Lung (tissue), 12 donors: ENCODE results near the gene SAMD8. TPM values are rescaled to one million over a fixed set of nuclear protein-coding genes. Genes with fewer than 3 reads are reported as not detected.
A peak's percentile ranks its signal among the peaks of the same experiment; 100 is the strongest.

Experiments
- ATAC-seq: fragments of 200-7000 bp; cut with Tn5 transposase; one replicate; pipeline ENCODE4 v1.9.1; 2020; ENCODE audit warnings: moderate number of reproducible peaks; ENCODE audit not compliant: insufficient read depth, low FRiP score
- DNase-seq, 3 donors: peaks; one replicate each; pipeline ENCODE4 v3.0.0-alpha.2; 2013 to 2017
- H3K27ac ChIP-seq, 2 donors: one replicate each; pipeline ENCODE4 v1.5.1; 2013; ENCODE audit warnings: mild to moderate bottlenecking in 2 of 2, moderate library complexity in 2 of 2, control low read depth in 1 of 2, inconsistent platforms in 1 of 2, low read depth in 1 of 2, low read length in 1 of 2
- H3K27me3 ChIP-seq, 3 donors: one replicate each; pipeline ENCODE4 v1.5.1; 2013; ENCODE audit warnings: low read length in 2 of 3; ENCODE audit not compliant: control insufficient read depth in 3 of 3, insufficient read depth in 3 of 3
- H3K36me3 ChIP-seq, 4 donors: one replicate each; pipeline ENCODE4 v1.5.1; 2013; ENCODE audit warnings: low read length in 4 of 4, mild to moderate bottlenecking in 1 of 4, moderate library complexity in 1 of 4; ENCODE audit not compliant: control insufficient read depth in 4 of 4, insufficient read depth in 4 of 4
- H3K4me1 ChIP-seq, 5 donors: one replicate each; pipeline ENCODE4 v1.5.1; 2013; ENCODE audit warnings: low read length in 5 of 5, mild to moderate bottlenecking in 2 of 5, moderate library complexity in 1 of 5; ENCODE audit not compliant: control insufficient read depth in 5 of 5, insufficient read depth in 5 of 5
- H3K4me3 ChIP-seq: one replicate; pipeline ENCODE4 v1.5.1; 2013; ENCODE audit warnings: mild to moderate bottlenecking, control low read depth, moderate library complexity
- H3K9ac ChIP-seq, 2 donors: one replicate each; pipeline ENCODE4 v1.5.1; 2013; ENCODE audit warnings: low read length in 2 of 2, control low read depth in 1 of 2; ENCODE audit not compliant: insufficient read depth in 1 of 2
- H3K9me3 ChIP-seq, 4 donors: one replicate each; pipeline ENCODE4 v1.5.1; 2013; ENCODE audit warnings: low read length in 3 of 4, mild to moderate bottlenecking in 1 of 4, moderate library complexity in 1 of 4; ENCODE audit not compliant: control insufficient read depth in 4 of 4, insufficient read depth in 3 of 4
- WGBS, 2 donors: extraction: QIAGEN DNeasy Blood & Tissue Kit; methylation state at CpG; one replicate each; pipeline ENCODE4 v1.1.7; 2013; 5-methylcytosine and 5-hydroxymethylcytosine counted together
- polyA plus RNA-seq, 2 donors: library from polyadenylated mRNA; stranded (reverse); fragments of 200-250 nt; gene quantifications; one replicate each; pipeline ENCODE4 v1.2.1, GENCODE V29; 2013
- total RNA-seq, 2 donors: library from RNA; depleted of rRNA in 1 of 2; stranded (reverse); fragments of >200 nt in 1 of 2; gene quantifications; one replicate each; pipeline ENCODE4 v1.2.1, GENCODE V29; 2014 to 2021
- TF ChIP-seq, protein P1 (sequence below): IDR thresholded peaks from 2 replicates; pipeline ENCODE4 v1.5.1; 2012; ENCODE audit warnings: mild to moderate bottlenecking; ENCODE audit errors: control extremely low read depth, extremely low read depth
- donor health status: control.
- donor health status: control.
- donor health status: Bipolar disorder and iron deficiency.
- donor health status: healthy.
- donor health status: DM: yes; HTN: yes; CAD: no.

The SAMD8 gene
- total and polyA plus RNA-seq, 4 donors = 5.5 to 29.0 (median 11.3) TPM

DNA sequence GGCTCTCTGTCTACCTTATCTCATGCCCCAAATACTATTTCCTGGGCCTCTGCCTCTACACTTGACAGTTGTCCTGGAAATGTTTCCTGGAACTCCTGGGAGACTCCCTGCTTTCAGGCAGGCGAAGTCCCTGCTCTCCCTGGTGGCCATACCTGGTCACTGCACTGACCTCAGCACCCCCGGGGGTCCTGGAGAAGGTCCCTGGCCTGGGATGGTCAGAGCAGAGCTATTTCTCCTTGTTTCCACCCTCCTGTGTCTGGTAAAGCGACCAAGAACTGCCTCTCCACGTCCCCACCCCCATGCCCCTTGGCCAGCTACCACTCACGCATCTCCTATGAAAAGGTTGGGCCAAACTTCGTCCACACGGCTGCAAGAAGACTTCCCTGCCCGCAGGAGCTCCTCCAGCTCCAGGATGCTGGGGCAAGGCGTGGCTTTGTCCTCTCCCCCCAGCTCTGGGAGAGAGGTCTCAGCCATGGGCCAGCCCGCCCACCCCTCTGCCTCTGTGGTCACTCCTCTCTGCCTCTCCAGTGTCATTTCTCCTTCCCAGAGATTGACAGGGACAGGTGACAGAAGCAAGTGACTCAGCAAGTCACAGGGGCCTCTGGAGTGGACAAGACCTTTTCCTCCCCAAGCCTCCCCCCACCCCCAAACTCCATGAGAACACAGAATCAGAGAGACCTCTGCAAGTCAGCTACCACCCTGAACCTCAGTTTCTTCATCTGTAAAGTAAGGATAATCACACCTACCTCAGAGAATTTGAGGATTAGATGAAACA is 2.6 kb upstream of the SAMD8 start:
- no peaks in the 10 kb centered on the region for H3K36me3 ChIP-seq
- no peak overlapping the region for H3K9ac ChIP-seq
- H3K4me3 ChIP-seq = no peak overlapping the region
- H3K9me3 ChIP-seq = no peaks in the 10 kb centered on the region
- peaks cover 0 to 13% (median 2%) of the 10 kb centered on the region in 5 donors for H3K4me1 ChIP-seq
- H3K27me3 ChIP-seq = no peaks in the 10 kb centered on the region
- WGBS, 2 donors = 76 to 79% methylated on average over 10 of the region's 10 CpGs
- ATAC-seq (no peak), DNase-seq (no peak)
- TF ChIP-seq, protein P1, sequence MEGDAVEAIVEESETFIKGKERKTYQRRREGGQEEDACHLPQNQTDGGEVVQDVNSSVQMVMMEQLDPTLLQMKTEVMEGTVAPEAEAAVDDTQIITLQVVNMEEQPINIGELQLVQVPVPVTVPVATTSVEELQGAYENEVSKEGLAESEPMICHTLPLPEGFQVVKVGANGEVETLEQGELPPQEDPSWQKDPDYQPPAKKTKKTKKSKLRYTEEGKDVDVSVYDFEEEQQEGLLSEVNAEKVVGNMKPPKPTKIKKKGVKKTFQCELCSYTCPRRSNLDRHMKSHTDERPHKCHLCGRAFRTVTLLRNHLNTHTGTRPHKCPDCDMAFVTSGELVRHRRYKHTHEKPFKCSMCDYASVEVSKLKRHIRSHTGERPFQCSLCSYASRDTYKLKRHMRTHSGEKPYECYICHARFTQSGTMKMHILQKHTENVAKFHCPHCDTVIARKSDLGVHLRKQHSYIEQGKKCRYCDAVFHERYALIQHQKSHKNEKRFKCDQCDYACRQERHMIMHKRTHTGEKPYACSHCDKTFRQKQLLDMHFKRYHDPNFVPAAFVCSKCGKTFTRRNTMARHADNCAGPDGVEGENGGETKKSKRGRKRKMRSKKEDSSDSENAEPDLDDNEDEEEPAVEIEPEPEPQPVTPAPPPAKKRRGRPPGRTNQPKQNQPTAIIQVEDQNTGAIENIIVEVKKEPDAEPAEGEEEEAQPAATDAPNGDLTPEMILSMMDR = no peak
- H3K27ac ChIP-seq = peak overlapping the region in 1 of 2 donors; percentile 97

DNA sequence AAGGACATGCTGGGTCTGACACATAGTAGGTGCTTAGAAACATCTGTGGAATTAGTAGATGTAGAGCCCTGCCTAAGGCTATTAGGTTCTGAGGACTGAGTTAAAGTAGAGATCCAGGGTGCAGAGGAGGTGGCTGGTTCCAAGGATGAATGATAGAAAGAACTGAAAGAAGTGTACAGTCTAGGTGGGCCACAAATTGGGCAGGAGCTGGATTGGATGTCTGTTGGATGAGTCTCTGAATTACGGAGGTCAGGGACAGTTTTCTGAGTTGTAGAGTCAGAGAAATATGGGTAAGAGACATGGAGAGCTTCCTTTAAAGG is 2.0 kb upstream of the SAMD8 start:
- no peak overlapping the region for H3K4me3 ChIP-seq
- no peaks in the 10 kb centered on the region for H3K27me3 ChIP-seq
- DNase-seq (no peak), ATAC-seq (no peak)
- no peaks in the 10 kb centered on the region for H3K9me3 ChIP-seq
- WGBS, 2 donors = 94 to 100% methylated on average over 1 of the region's 1 CpG
- H3K36me3 ChIP-seq = no peaks in the 10 kb centered on the region
- peaks cover 0 to 13% (median 2%) of the 10 kb centered on the region in 5 donors for H3K4me1 ChIP-seq
- peak overlapping the region in 1 of 2 donors; percentile 97 for H3K27ac ChIP-seq
- TF ChIP-seq, protein P1 = no peak
- no peak overlapping the region for H3K9ac ChIP-seq

DNA sequence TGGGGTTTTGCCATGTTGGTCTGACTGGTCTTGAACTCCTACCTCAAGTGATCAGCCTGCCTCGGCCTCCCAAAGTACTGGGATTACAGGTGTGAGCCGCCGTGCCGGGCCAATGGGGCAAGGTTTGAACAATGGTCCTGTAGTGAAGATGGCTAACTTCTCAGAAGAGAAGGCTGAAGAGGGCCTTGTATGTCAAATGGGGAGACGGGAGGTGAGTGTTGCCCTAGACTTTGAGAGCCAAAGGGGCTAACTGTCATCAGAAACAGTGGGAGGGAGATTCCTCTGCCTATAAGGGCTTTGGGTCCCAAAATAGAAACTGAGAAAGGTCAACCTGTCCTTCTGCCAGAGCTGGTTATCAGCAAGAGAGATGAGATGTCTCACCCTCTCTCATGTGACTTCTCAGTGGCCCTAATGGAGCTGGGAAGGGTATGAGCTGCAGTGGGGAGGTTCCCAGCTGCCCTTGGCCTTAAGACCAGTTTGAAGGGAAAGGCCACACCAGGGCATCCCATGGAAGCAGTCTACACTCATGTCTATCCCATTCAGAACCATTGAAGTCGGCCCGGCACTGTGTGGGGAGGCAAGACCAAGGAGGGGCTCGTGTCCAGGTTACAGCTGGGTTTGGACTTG is 1.3 kb upstream of the SAMD8 start:
- TF ChIP-seq, protein P1 = no peak
- H3K27me3 ChIP-seq = no peaks in the 10 kb centered on the region
- DNase-seq = no peak

More for the DNA sequence above, 1.3 kb upstream of the SAMD8 start:
- no peak overlapping the region for H3K9ac ChIP-seq
- 97 to 99% methylated on average over 8 of the region's 8 CpGs for WGBS, 2 donors
- ATAC-seq = no peak
- no peaks in the 10 kb centered on the region for H3K9me3 ChIP-seq
- peaks cover 0 to 18% (median 3%) of the 10 kb centered on the region in 5 donors for H3K4me1 ChIP-seq
- H3K36me3 ChIP-seq = no peaks in the 10 kb centered on the region
- H3K4me3 ChIP-seq = no peak overlapping the region
- peak overlapping the region; percentile 63 to 97 for H3K27ac ChIP-seq
